Measurements from ENCODE around the gene COX10.
A peak's percentile ranks its signal among the peaks of the same experiment; 100 is the strongest.
"Not testable (repeated sequence)": the region's sequence is repeated elsewhere in the genome, so short reads cannot be mapped to it uniquely, and the experiment has no call there.

The COX10 gene

GRCh38 chr17:14205992-14206461 lies 136.7 kb downstream of the COX10 start:
- peak; percentile 74 for DNase-seq (ENCODE audit: low read depth)

GRCh38 chr17:14206891-14207290 lies 137.6 kb downstream of the COX10 start:
- DNase-seq (ENCODE audit: low read depth) = no peak

GRCh38 chr17:14207791-14208190 lies 138.5 kb downstream of the COX10 start:
- DNase-seq (ENCODE audit: low read depth) = no peak

GRCh38 chr17:14209215-14209614 lies 139.9 kb downstream of the COX10 start:
- no peak for DNase-seq (ENCODE audit: low read depth)

GRCh38 chr17:14211246-14211645 lies 141.9 kb downstream of the COX10 start:
- DNase-seq (ENCODE audit: low read depth) = no peak

- DNase-seq (ENCODE audit: low read depth) = no peak
Measured at GRCh38 chr17:14211801-14212200, 142.5 kb downstream of the COX10 start.

GRCh38 chr17:14212401-14212800 lies 143.1 kb downstream of the COX10 start:
- DNase-seq (ENCODE audit: low read depth) = no peak

- no peak for DNase-seq (ENCODE audit: low read depth)
Measured at GRCh38 chr17:14214271-14214670, 145.0 kb downstream of the COX10 start.

- DNase-seq (ENCODE audit: low read depth) = no peak
Measured at GRCh38 chr17:14222611-14223010, 153.3 kb downstream of the COX10 start.

- DNase-seq (ENCODE audit: low read depth) = no peak
Measured at GRCh38 chr17:14225254-14225980, 156.1 kb downstream of the COX10 start.

- DNase-seq (ENCODE audit: low read depth) = no peak
Measured at GRCh38 chr17:14227052-14227451, 157.7 kb downstream of the COX10 start.

- no peak for DNase-seq (ENCODE audit: low read depth)
Measured at GRCh38 chr17:14228903-14229302, 159.6 kb downstream of the COX10 start.

- not testable (repeated sequence) for DNase-seq (ENCODE audit: low read depth)
Measured at GRCh38 chr17:14231187-14231586, 161.9 kb downstream of the COX10 start.

GRCh38 chr17:14235047-14235446 lies 165.7 kb downstream of the COX10 start:
- DNase-seq (ENCODE audit: low read depth) = not testable (repeated sequence)

GRCh38 chr17:14236032-14236431 lies 166.7 kb downstream of the COX10 start:
- not testable (repeated sequence) for DNase-seq (ENCODE audit: low read depth)

GRCh38 chr17:14236762-14237161 lies 167.5 kb downstream of the COX10 start, which contains the start of gene CDRT15:
Gene CDRT15 (minus strand): TSS chr17:14236862. CDS start chr17:14236833, 29 bp downstream.
- DNase-seq (ENCODE audit: low read depth) = not testable (repeated sequence)

GRCh38 chr17:14239271-14239670 lies 170.0 kb downstream of the COX10 start:
- not testable (repeated sequence) for DNase-seq (ENCODE audit: low read depth)

GRCh38 chr17:14245002-14245401 lies 175.7 kb downstream of the COX10 start:
- DNase-seq (ENCODE audit: low read depth) = no peak

- DNase-seq (ENCODE audit: low read depth) = no peak
Measured at GRCh38 chr17:14245629-14246028, 176.3 kb downstream of the COX10 start.
